Skeletal muscle satellite cell (primary cell): ENCODE measurements around the gene KLRC4.
A peak's percentile ranks its signal among the peaks of the same experiment; 100 is the strongest.
"Not testable (repeated sequence)": the region's sequence is repeated elsewhere in the genome, so short reads cannot be mapped to it uniquely, and the experiment has no call there.

Experiments used
- H3K27me3 ChIP-seq: 2 replicates; pipeline ENCODE4 v1.7.0; 2013; ENCODE audit warnings: low read length; ENCODE audit not compliant: control insufficient read depth, insufficient read depth
- H3K36me3 ChIP-seq: 2 replicates; pipeline ENCODE4 v1.7.0; 2013; ENCODE audit warnings: mild to moderate bottlenecking, control low read depth, low read length; ENCODE audit not compliant: insufficient read depth
- H3K4me1 ChIP-seq: 2 replicates; pipeline ENCODE4 v1.7.0; 2013; ENCODE audit warnings: low read length; ENCODE audit not compliant: control insufficient read depth, insufficient read depth
- H3K4me2 ChIP-seq: 2 replicates; pipeline ENCODE4 v1.7.0; 2013; ENCODE audit warnings: mild to moderate bottlenecking, low read length
- H3K4me3 ChIP-seq: 2 replicates; pipeline ENCODE4 v1.7.0; 2013; ENCODE audit warnings: low read length
- H3K9ac ChIP-seq: 2 replicates; pipeline ENCODE4 v1.7.0; 2013; ENCODE audit warnings: mild to moderate bottlenecking, low read depth, low read length, moderate library complexity
- H3K9me3 ChIP-seq: replicated peaks from 2 replicates; pipeline ENCODE4 v1.7.0; 2013; ENCODE audit warnings: mild to moderate bottlenecking, control low read depth, low read length

KLRC4 gene

DNA sequence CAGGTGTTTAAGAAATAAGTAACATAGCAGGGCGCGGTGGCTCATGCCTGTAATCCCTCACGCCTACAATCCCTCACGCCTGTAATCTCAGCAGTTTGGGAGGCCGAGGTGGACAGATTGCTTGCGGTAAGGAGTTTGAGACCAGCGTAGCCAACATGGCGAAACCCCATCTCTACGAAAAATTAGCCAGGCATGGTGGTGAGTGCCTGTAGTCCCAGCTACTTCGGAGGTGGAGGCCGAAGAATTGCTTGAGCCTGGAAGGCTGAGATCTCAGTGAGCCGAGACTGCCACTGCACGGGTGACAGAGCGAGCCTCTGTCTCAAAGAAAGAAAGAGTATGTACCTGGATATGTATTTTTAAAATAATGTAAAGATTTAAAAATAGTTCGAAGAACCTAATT is 13.4 kb downstream of the KLRC4 start:
- H3K36me3 ChIP-seq, H3K27me3 ChIP-seq, H3K9me3 ChIP-seq, H3K9ac ChIP-seq, H3K4me3 ChIP-seq: not testable (repeated sequence)
- H3K4me1 ChIP-seq = peaks cover 27% of the 10 kb centered on the region
- peak overlapping the region; percentile 70 for H3K4me2 ChIP-seq

DNA sequence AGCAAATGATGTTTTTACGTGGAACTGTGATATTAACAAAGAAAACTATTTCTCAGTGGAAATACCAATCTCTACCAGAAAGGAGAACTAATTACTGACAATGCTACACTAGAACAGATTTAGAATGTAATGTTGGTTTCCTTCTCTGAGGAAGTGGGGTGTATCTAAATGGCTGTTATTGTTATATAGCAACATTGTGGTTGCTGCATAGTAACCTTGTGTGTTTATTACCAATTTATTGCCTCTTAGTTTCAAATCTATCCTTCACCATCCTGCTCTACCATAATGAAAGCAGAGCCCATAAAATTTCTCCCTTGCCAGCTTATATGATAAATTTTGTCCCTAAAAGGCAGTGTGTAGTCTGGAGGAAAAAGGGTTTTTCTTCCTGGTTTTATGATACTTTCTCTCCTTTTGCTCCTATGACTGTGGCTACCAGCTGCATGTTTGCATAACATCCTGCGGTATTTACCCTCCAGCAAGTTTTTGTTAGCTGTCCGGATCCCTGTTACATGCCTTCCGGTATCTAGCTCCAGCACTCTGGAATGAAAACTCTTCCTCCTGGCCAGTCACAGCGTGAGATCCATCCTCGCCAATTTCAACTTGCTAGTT is 14.1 kb downstream of the KLRC4 start:
- H3K9ac ChIP-seq = peak overlapping the region; percentile 47
- H3K9me3 ChIP-seq = no peaks in the 10 kb centered on the region
- H3K4me2 ChIP-seq = peak overlapping the region; percentile 70
- no peaks in the 10 kb centered on the region for H3K27me3 ChIP-seq
- peaks cover 27% of the 10 kb centered on the region for H3K4me1 ChIP-seq
- no peaks in the 10 kb centered on the region for H3K36me3 ChIP-seq
- H3K4me3 ChIP-seq = peak overlapping the region; percentile 35

DNA sequence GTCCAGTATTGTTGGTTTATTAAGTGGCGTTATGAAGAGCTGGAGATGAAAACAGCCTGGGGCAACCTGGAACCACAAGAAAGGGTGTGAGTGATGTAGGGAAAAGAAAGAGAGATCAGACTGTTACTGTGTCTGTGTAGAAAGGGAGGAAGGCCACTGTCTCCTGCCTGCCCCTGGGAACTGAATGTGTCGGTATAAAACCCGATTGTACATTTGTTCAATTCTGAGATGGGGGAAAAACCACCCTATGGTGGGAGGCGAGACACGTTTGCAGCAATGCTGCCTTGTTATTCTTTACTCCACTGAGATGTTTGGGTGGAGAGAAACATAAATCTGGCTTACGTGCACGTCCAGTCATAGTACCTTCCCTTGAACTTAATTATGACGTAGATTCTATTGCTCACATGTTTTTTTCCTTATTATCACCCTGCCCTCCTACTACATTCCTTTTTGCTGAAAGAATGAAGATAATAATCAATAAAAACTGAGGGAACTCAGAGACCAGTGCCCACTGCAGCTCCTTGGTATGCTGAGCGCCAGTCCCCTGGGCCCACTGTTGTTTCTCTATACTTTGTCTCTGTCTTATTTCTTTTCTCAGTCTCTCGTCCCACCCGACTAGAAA is 14.9 kb downstream of the KLRC4 start:
- H3K4me3 ChIP-seq, H3K4me2 ChIP-seq, H3K9ac ChIP-seq, H3K36me3 ChIP-seq, H3K9me3 ChIP-seq, H3K27me3 ChIP-seq: not testable (repeated sequence)
- H3K4me1 ChIP-seq = peaks cover 27% of the 10 kb centered on the region

DNA sequence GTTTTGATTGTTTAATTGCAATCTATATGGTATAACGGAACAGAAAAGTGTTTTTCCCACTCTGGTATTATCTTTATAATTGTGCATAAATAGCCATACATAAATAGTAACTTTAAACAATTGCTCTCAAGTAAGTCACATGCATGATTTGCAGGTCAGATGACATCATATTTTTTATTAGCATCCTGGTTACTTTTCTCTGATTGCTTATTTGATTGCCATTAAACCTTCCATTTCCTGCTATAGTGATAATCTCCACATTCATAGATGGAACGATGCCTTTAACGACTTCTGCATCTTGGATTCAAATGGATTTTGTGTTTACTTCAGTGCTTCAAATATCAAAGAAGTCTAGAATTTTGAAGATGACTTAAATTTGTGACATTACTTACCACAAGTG is 16.3 kb downstream of the KLRC4 start:
- Histone ChIP-seq H3K4me2 (no peak overlapping the region), H3K36me3 (no peaks in the 10 kb centered on the region), H3K9ac (no peak overlapping the region), H3K4me3 (no peak overlapping the region), H3K9me3 (no peaks in the 10 kb centered on the region), H3K4me1 (peaks cover 27% of the 10 kb centered on the region), H3K27me3 (no peaks in the 10 kb centered on the region)

DNA sequence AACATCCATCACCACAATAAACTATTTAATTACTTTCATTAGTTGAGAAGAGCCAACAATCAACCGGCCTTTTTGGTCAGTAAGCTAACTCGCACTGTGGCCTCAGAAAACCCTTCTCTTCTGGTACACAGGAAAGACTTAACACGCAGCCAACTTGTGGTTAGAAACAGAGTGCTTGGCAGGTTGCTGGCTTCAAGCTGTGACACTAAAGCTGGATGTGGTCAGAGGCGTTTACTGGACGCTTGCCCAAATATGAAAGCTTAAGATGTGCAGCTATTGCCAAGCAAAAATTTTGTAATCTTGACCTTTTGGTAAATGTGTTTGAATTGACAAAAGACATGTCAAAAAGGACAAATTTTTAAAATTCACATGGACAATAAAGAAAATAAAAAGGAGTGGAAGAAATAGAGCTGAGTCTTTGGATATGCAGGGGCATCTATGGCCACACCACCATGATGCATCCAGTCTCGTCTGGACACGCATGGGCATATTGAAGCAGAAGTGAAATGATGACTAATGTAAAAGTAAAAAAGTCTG is 17.1 kb downstream of the KLRC4 start:
- H3K4me3 ChIP-seq = no peak overlapping the region
- H3K36me3 ChIP-seq = no peaks in the 10 kb centered on the region
- H3K4me1 ChIP-seq = peaks cover 27% of the 10 kb centered on the region
- peak overlapping the region; percentile 63 for H3K4me2 ChIP-seq
- H3K9me3 ChIP-seq = no peaks in the 10 kb centered on the region
- no peaks in the 10 kb centered on the region for H3K27me3 ChIP-seq
- H3K9ac ChIP-seq = no peak overlapping the region

DNA sequence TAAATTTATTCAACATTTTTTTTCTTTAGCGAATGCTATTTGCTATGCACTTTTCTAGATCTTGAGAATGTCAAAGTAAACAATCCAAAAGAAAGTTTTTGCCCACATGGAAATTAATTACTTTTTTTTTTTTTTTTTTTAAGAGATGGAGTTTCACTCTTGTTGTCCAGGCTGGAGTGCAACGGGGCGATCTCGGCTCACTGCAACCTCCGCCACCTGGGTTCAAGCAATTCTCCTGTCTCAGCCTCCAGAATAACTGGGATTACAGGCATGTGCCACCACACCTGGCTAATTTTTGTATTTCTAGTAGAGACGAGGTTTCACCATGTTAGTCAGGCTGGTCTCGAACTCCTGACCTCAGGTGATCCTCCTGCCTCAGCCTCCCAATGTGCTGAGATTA is 18.6 kb downstream of the KLRC4 start:
- H3K27me3 ChIP-seq, H3K9me3 ChIP-seq, H3K9ac ChIP-seq, H3K36me3 ChIP-seq, H3K4me3 ChIP-seq, H3K4me2 ChIP-seq: not testable (repeated sequence)
- H3K4me1 ChIP-seq = peaks cover 40% of the 10 kb centered on the region

DNA sequence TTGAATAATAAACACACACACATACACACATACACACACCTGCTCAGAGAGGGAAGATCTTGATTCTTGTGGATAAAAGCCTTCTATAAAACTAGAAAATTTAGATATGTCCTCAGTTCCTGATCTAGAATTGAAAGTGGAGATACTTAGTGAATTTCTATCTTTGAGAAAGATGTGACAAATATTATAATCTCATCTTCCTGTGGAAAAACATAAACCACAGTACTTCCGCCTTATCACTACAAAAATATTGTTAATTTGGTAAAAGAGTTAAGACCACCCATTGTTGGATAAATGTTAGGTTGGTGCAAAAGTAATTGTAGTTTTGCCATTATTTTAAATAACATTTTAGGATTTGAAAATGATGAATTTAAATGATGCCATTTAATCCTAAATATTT is 19.7 kb downstream of the KLRC4 start, which contains the start of gene KLRK1:
KLRK1 (minus strand) TSS at position 138 of the 400 bp plus-strand sequence. CDS start 1,231 bp downstream, outside the sequence.
- Histone ChIP-seq H3K9me3 (no peaks in the 10 kb centered on the region), H3K9ac (no peak within 1 kb of the TSS), H3K4me2 (no peak within 1 kb of the TSS), H3K36me3 (no peaks in the 10 kb centered on the region), H3K4me3 (no peak within 1 kb of the TSS), H3K4me1 (peaks cover 41% of the 10 kb centered on the region), H3K27me3 (no peaks in the 10 kb centered on the region)

DNA sequence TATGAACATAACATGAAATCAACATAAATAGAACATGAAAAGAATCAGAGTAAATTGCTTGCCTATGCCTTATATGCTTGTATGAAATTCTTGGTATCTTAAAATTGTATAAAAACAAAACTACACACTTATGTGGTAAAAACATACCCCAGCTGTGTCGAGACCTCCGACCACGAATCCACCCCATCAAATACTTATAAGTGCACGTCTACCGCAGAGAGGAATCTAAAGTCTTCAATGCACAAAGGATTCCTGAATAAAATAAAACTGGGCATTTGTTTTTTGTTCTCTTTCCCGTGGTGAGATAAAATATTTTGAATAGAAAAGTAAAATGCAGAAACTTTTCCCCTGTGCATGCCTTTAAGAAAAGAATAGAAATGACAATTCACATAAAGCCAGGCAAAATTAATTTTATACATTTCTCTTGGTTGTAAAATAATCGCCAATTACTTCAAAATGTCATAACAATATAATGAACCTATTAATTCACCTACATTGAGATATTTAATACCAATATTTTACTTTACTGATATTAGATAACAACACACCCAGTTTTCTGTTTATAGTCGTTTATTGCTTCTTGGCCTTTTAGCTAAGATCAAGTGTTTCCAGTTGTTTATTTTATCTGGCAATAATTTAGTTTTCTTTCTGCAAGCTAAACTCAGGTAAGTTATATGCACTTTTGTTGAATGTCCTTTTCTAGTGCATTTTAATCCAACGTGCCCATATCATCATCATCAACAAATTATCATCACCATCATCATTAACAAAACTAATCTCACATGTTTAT is 20.7 kb downstream of the KLRC4 start:
- Histone ChIP-seq H3K4me2 (no peak overlapping the region), H3K4me1 (peaks cover 44% of the 10 kb centered on the region), H3K27me3 (no peaks in the 10 kb centered on the region), H3K9me3 (no peaks in the 10 kb centered on the region), H3K9ac (no peak overlapping the region), H3K4me3 (no peak overlapping the region), H3K36me3 (no peaks in the 10 kb centered on the region)

DNA sequence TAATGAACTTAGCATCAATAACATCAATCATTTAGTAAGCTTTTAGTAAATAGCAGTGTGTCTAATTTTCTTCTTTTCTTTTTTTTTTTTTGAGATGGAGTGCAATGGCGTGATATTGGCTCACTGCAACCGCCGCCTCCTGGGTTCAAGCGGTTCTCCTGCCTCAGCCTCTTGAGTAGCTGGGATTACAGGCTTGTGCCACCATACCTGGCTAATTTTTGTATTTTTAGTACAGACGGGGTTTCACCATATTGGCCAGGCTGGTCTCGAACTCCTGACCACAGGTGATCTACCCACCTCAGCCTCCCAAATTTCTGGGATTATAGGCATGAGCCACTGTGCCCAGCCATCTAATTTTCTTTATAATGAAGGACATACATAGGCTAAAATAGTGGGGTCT is 22.1 kb downstream of the KLRC4 start:
- H3K4me2 ChIP-seq, H3K9me3 ChIP-seq, H3K36me3 ChIP-seq, H3K4me3 ChIP-seq, H3K9ac ChIP-seq, H3K27me3 ChIP-seq: not testable (repeated sequence)
- H3K4me1 ChIP-seq = peaks cover 36% of the 10 kb centered on the region

DNA sequence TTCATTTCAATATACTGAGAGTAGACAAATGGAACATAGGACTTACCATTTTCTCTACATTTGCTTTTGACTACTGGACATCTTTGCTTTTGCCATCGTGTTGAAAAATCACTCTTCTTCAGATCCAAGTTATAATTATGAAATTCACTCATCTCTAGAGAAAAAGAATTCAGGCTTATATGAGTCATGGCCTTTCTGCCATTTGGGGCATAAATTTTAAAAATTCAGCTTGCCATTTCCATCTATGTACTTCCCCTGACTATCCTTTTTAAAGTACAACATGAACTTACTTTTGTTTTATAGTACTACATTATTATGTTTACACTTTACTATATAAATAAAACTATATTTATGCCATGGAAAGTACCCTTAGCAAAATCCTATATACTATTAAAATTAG is 22.7 kb downstream of the KLRC4 start:
- H3K9ac ChIP-seq = no peak overlapping the region
- H3K27me3 ChIP-seq = no peaks in the 10 kb centered on the region

DNA sequence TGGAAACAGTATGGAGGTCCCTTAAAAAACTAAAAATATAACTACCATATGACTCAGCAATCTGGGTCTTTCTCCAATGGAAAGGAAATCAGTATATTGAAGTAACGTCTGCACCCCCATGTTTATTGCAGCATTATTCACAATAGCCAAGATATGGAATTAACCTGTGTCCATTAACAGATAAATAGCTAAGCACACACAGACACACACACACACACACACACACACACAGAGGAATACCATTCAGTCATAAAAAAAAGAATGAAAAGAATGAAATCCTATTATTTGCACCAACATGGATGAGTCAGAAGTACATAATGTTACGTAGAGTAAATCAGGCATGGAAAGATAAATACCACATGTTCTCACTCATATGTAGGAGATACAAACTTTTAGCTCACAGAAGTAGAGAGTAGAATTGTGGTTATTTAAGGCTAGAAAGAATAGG is 24.4 kb downstream of the KLRC4 start:
- Histone ChIP-seq H3K4me1 (peaks cover 25% of the 10 kb centered on the region), H3K4me3 (no peak overlapping the region), H3K36me3 (no peaks in the 10 kb centered on the region), H3K9ac (no peak overlapping the region), H3K4me2 (peak overlapping the region; percentile 46), H3K9me3 (no peaks in the 10 kb centered on the region), H3K27me3 (no peaks in the 10 kb centered on the region)

More for the DNA sequence above, 22.7 kb downstream of the KLRC4 start:
- no peaks in the 10 kb centered on the region for H3K36me3 ChIP-seq
- H3K4me1 ChIP-seq = peaks cover 29% of the 10 kb centered on the region
- no peak overlapping the region for H3K4me2 ChIP-seq
- H3K9me3 ChIP-seq = no peaks in the 10 kb centered on the region
- no peak overlapping the region for H3K4me3 ChIP-seq
